Neural crest cell (in vitro differentiated cells): ENCODE results near the gene TAAR9. TPM values are rescaled to one million over a fixed set of nuclear protein-coding genes. Genes with fewer than 3 reads are reported as not detected.
"Not testable (repeated sequence)": the region's sequence is repeated elsewhere in the genome, so short reads cannot be mapped to it uniquely, and the experiment has no call there.

ENCODE experiments used
- DNase-seq: peaks from one replicate; pipeline ENCODE4 v3.0.0; 2021; ENCODE audit warnings: low read depth, mixed read lengths, low spot score
- H3K27ac Mint-ChIP-seq: one replicate; pipeline ENCODE4 v1.8.0; 2021; ENCODE audit warnings: mild to moderate bottlenecking, mixed read lengths; ENCODE audit not compliant: unreplicated experiment
- H3K27me3 Mint-ChIP-seq: 2 replicates; pipeline ENCODE4 v1.8.0; 2021; ENCODE audit warnings: low read depth, mild to moderate bottlenecking, mixed read lengths
- H3K36me3 Mint-ChIP-seq: 2 replicates; pipeline ENCODE4 v1.8.0; 2021; ENCODE audit warnings: low read depth, mild to moderate bottlenecking, mixed read lengths
- H3K4me1 Mint-ChIP-seq: 2 replicates; pipeline ENCODE4 v1.8.0; 2021; ENCODE audit warnings: mixed read lengths
- H3K4me3 Mint-ChIP-seq: one replicate; pipeline ENCODE4 v1.8.0; 2021; ENCODE audit warnings: mild to moderate bottlenecking, mixed read lengths
- H3K9me3 Mint-ChIP-seq: 2 replicates; pipeline ENCODE4 v1.8.0; 2021; ENCODE audit warnings: mixed read lengths
- total RNA-seq: library from RNA; stranded (reverse); gene quantifications from 2 replicates; pipeline ENCODE4 v1.2.1, GENCODE V29; 2021
- TF ChIP-seq, protein P1 (sequence below): fragments of 200-600 bp; sonication (generic); conservative IDR thresholded peaks from 2 replicates; pipeline ENCODE4 v1.5.0; 2021; ENCODE audit warnings: antibody characterized with exemption, mild to moderate bottlenecking

Gene TAAR9
- total RNA-seq, 1 donor from 2014 or later, result not detected

DNA sequence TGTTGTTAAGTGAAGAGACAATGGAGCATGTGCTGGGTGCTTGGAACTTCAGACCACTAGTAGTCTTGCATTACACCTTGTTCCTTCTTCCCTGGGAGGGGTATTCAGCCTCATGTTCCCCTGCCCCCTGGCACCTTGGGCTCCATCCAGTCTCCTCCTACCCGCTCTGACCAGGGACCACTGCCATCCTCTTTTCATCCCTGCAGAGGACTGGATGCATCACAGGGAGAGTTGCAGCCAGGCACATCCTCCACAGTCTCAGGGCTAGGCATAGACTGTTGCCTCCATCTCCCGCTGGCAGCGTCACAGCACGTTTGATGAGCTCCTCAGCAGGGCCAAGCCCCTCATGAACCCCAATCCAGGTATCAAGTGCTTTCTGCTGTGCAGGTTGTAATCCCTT, 13.1 kb downstream of the TAAR9 start:
- DNase-seq, result no peak
- H3K4me1 Mint-ChIP-seq, result no peaks in the 10 kb centered on the region
- H3K36me3 Mint-ChIP-seq, result no peaks in the 10 kb centered on the region
- no peaks in the 10 kb centered on the region for H3K27me3 Mint-ChIP-seq
- no peak overlapping the region for H3K4me3 Mint-ChIP-seq
- H3K9me3 Mint-ChIP-seq, result no peaks in the 10 kb centered on the region
- no peak overlapping the region for H3K27ac Mint-ChIP-seq
- TF ChIP-seq, protein P1, sequence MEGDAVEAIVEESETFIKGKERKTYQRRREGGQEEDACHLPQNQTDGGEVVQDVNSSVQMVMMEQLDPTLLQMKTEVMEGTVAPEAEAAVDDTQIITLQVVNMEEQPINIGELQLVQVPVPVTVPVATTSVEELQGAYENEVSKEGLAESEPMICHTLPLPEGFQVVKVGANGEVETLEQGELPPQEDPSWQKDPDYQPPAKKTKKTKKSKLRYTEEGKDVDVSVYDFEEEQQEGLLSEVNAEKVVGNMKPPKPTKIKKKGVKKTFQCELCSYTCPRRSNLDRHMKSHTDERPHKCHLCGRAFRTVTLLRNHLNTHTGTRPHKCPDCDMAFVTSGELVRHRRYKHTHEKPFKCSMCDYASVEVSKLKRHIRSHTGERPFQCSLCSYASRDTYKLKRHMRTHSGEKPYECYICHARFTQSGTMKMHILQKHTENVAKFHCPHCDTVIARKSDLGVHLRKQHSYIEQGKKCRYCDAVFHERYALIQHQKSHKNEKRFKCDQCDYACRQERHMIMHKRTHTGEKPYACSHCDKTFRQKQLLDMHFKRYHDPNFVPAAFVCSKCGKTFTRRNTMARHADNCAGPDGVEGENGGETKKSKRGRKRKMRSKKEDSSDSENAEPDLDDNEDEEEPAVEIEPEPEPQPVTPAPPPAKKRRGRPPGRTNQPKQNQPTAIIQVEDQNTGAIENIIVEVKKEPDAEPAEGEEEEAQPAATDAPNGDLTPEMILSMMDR, result no peak

DNA sequence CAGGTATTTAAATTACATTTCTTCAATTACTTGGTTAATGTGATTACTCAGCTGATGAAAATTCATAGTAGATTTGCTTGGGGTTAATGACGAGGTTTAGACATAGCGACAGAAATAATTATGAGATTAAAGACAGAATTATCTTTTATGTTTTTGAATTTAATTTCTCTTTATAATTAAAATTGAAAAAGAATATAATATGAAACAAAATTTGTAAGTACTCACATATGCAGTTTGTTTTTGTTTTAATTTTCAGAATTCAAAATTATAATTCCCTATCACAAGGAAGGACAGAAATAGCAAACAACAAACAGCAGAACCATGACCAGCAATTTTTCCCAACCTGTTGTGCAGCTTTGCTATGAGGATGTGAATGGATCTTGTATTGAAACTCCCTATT, 14.3 kb downstream of the TAAR9 start, which contains the start of gene TAAR8:
TAAR8 (plus strand) TSS at position 301 of the 400 bp plus-strand sequence; CDS start at position 322, 21 bp downstream.
- no peak for DNase-seq
- no peaks in the 10 kb centered on the region for H3K27me3 Mint-ChIP-seq
- no peak within 1 kb of the TSS for H3K27ac Mint-ChIP-seq
- H3K4me3 Mint-ChIP-seq, result no peak within 1 kb of the TSS
- TF ChIP-seq, protein P1, result no peak
- no peaks in the 10 kb centered on the region for H3K9me3 Mint-ChIP-seq
- no peaks in the 10 kb centered on the region for H3K36me3 Mint-ChIP-seq
- H3K4me1 Mint-ChIP-seq, result no peaks in the 10 kb centered on the region

DNA sequence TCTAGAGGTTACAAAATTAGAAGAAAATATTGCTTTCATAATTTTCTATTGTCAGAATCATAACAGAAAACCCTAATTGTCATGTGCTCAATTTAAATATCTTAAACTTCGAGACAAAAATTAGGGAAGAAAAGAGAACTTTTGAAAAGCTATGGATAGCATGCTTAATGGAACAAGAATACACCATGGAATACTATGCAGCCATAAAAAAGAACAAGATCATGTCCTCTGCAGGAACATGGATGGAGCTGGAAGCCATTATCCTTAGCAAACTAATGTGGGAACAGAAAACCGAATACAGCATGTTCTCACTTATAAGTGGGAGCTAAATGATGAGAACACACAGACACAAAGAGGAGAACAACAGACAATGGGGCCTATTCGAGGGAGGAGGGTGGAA, 22.0 kb downstream of the TAAR9 start:
- not testable (repeated sequence) for DNase-seq, H3K4me3 Mint-ChIP-seq, H3K36me3 Mint-ChIP-seq, H3K9me3 Mint-ChIP-seq, H3K4me1 Mint-ChIP-seq, H3K27me3 Mint-ChIP-seq, H3K27ac Mint-ChIP-seq

DNA sequence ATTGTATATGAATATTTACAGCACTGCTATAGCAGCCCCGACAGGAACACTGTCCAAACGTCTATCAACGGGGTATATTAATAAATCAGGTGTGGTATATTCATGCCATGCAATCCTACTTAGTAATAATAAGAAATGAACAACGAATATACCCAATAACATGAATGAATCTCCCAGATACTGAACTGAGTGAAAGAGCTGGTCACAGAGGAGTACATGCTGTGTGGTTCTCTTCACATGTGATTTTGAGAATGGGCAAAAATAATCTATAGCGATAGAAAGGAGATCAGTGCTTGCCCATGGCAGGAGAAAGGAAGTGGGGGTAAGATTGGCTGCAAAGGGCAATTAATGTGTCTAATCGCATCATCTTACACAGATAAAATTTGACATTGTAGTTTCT, 28.3 kb downstream of the TAAR9 start:
- TF ChIP-seq, protein P1, result no peak
- no peaks in the 10 kb centered on the region for H3K9me3 Mint-ChIP-seq
- H3K4me1 Mint-ChIP-seq, result peaks cover 14% of the 10 kb centered on the region
- no peaks in the 10 kb centered on the region for H3K27me3 Mint-ChIP-seq
- no peaks in the 10 kb centered on the region for H3K36me3 Mint-ChIP-seq
- no peak overlapping the region for H3K4me3 Mint-ChIP-seq
- no peak overlapping the region for H3K27ac Mint-ChIP-seq
- DNase-seq, result no peak

DNA sequence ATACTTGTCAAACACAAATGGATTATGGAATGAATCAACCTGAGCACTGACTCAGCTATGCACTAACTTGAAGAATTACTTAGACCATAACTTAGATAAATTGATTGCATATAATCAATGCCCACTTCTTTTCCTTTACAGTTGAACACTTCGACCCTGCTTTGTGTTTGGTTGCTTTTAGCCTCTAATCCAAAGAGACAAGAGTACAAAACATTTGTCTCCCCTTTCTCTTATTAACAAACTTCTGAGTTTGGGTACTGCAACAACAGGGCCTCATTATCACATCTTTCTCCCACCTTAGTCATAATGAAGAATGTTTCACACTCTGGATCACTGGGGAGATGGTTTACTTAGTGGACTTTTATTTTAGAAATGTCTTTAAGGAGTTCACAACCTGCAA, 29.5 kb downstream of the TAAR9 start:
- Mint-ChIP-seq H3K27ac (no peak overlapping the region), H3K27me3 (no peaks in the 10 kb centered on the region), H3K36me3 (no peaks in the 10 kb centered on the region), H3K9me3 (no peaks in the 10 kb centered on the region), H3K4me1 (peaks cover 14% of the 10 kb centered on the region), H3K4me3 (no peak overlapping the region)
- DNase-seq, result no peak
- TF ChIP-seq, protein P1, result no peak

DNA sequence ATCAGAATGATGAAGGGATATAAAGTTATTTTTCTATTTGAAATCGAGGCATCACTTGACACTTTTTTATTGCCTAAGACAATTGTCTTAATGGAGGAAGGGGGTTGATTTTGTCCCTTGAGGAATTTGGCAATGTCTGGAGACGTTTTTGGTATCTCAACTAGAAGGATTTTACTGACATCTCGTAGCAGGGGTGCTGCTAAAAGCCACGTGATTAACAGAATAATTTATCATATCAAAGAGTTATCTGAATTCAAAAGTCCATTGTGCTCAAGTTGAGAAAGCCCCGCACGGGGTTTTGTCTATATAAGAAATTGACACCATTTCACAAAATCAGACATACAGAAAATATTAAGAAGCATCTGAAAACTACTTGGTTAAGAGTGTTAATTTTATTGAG, 30.5 kb downstream of the TAAR9 start:
- Mint-ChIP-seq H3K9me3 (no peaks in the 10 kb centered on the region), H3K27ac (no peak overlapping the region), H3K27me3 (no peaks in the 10 kb centered on the region), H3K36me3 (no peaks in the 10 kb centered on the region), H3K4me1 (peaks cover 14% of the 10 kb centered on the region), H3K4me3 (no peak overlapping the region)
- DNase-seq, result no peak
- TF ChIP-seq, protein P1, result no peak
